Stimulated activated CD4-positive, alpha-beta T cell treated with anti-CD3 and anti-CD28 coated beads, Interleukin-2, amount 100 ng/mL, for 24 hours (primary cell): ENCODE measurements around the gene NAT14.
"Not testable (repeated sequence)": the region's sequence is repeated elsewhere in the genome, so short reads cannot be mapped to it uniquely, and the experiment has no call there.

Experiments
- DNase-seq, 2 donors: peaks; one replicate each; pipeline ENCODE4 v3.0.0-alpha.2; 2020

NAT14 gene

DNA sequence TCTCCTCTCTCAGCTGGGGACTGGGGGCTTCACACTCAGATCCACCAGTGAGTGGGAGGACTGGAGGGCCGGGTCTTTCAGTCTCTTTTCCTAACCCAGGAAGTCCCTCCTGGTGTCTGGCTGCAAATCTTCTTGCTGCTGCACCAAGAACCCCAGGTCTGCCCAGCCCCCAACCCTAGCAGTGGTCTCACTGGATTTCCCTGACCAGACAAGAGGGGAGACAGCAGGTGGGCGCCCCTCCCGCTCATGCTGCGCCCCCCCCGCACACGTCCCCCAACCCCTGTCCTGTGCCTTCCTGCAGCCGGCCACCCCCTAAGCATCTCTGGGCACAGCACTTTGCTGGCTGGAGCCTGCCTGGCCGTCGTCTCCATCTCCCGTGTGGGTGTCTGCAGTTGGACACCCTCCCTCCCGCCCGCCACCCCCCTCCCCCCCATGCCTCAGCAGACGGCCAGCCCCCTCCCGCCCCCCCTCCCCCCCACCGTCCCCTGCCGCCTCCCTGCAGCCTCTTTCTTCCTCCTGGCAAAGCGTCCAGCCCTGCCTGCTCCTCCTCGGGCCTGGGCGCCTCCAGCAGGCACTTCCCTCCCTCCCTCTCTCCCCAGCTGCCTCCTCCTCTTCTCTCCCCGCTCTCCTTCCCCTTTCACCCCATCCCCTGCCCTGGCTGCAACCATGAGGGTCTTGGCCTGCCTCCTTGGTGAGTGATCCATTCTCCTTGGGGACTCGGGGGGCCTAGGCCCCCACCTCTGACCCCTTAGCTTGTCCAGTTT, 3.1 kb downstream of the NAT14 start, which contains the start of gene SSC5D:
TSS of gene SSC5D (plus strand) at position 513 of the 764 bp plus-strand sequence. CDS start at position 667, 154 bp downstream.
- no peak for DNase-seq

- DNase-seq: no peak
Measured at GRCh38 chr19:55488986-55489710, 4.2 kb downstream of the NAT14 start.

DNA sequence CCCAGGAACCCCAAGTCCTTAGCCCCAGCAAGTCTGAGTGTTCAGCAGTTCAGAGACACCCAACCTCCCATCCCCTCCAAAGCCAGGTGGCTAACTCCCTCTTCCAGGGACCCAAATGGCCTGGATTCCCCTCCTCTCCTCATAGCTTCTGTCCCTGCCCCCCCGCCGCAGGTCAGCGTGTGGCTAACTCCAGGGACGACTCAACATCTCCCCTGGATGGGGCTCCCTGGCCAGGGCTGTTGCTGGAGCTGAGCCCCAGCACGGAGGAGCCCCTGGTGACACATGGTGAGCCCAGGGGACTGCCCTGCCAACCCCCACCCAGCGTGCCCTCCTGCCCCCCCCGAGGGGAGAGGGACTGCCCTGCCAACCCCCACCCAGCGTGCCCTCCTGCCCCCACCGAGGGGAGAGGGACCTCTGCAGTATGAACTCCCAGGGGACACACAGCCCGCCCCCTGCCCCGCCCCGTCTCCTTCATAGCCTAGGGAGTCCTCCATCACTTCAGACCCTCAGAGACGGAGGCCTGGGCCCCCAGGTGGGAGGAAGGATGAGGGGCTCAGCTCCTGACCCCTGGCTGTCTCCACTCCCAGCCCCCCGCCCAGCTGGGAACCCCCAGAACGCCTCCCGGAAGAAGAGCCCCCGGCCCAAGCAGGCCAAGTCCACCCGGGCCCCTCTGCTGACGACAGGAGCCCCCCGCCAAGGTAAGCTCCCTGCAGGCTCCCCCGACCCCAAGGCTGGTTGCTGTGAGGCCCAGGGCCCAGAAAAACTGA, 4.9 kb downstream of the NAT14 start:
- DNase-seq: no peak

DNA sequence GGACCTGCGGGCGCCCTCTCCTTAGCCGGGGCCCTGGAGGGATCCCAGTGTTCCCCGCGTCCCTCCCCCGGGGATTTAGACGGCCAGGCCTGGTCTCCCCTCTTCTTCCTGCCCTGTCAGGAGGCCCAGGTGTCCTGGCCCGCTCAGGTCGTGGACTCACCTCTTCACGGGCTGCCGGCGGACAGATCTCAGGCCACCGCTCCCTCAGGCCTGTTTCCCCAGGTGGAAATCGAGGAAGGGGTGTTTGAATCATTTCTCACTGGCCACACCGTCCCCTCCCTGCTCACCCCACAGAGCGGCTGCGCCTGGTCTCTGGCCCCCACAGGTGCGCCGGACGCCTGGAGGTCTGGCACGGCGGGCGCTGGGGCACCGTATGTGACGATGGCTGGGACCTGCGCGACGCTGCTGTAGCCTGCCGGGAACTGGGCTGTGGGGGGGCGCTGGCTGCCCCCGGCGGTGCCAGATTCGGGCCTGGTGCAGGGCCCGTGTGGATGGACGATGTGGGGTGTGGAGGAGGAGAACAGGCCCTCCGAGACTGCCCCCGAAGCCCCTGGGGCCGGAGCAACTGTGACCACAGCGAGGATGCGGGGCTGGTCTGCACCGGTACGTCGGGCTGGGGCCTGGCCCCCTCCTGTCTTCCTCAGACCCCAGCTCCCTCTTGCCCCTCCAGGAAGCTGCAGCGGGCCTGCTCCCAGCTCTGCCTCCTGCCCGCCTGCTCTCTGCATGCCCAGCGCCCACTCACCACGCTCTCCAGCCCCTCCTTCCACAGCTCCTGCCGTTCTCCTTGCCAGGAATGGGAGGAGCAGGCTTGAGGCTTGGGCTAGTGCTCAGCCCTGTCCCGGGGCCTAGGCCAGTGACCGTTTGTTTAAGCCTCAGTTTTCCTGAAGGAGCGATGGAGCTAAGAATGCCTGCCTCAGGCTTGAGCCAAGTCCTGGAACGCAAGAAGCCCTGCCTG, 5.8 kb downstream of the NAT14 start:
- DNase-seq: no peak

DNA sequence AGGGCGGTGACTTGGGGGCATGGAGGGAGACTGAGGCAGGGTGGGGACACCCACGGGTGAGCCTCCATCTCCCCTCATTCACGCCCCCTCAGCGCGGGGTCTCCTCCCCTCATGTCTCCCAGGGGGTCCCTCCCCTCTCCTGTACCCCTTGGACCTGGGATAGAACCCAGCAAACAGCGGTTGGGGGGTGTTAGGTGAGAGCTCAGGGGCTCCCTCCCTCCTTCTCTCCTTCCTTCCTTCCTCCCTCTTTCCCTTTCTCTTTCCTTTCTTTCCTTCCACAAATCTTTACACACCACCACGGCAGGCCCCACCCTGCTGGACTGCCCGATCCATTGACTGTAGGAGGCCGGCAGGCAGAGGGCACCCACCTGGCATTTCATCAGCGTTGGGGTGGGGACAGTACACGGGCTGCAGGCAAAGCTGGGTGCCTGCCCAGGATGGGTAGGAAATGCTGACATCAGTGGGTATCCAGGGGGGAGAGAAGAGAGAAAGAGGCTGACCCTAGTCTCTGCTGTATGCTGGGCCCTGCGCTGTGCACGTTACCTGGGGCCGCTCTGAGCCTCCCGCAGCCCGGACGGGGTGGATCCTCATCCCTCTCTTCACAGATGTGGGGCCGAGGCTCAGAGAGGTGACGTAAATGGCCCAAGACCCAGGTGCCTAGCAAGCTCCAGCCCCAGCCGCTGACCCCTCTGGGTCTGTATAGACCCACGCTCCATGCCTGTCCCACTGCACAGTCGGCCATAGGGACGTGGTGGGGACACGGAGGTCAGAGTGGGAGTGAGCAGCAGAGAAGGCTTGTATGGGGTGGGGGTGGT, 6.8 kb downstream of the NAT14 start:
- no peak for DNase-seq

DNA sequence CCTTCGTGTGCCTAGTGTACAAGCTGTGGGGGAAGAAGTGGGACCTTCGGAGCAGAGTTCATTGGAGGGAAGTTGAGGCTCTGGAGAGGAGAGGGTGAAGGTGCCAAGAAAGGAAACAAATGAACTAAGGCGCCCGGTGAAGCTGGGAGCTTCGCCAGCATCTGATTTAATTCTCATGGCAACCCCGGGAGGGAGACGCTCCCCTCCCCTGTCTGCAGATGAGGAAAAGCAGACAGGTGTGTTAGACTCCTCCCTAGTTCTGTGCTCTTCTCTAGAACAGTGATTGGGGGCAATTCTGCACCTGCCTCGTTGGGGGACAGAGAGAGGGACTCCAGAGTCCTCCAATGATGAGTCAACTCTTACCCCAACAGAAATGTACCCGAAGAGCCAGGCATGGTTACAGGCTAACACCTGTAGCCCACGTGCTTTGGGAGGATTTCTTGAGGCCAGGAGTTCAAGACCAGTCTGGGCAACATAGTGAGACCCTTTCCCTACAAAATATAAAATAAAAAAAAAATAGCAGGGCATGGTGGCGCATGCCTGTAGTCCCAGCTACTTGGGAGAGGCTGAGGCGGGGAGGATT, 7.5 kb downstream of the NAT14 start:
- DNase-seq: no peak

GRCh38 chr19:55493052-55493644, 8.2 kb downstream of the NAT14 start:
- DNase-seq: no peak

DNA sequence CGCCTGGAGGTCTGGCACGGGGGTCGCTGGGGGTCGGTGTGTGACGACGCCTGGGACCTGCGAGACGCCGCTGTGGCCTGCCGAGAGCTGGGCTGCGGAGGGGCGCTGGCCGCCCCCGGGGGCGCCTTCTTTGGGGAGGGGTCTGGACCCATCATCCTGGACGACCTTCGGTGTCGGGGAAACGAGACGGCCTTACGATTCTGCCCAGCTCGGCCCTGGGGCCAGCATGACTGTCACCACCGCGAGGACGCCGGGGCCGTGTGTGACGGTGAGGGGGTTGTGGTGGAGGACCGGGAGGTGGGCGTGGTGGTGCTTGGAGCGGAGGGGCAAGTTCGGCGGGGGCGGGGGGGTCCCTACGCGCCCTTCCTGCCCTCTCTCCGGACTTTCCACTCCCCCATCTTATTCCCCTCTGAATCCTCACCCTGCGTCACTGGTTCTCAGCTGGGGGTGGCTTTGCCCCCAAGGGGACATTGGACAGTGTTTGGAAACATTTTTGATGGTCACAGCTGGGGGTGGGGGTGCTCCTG, 8.7 kb downstream of the NAT14 start:
- no peak for DNase-seq

- DNase-seq: no peak
Measured at GRCh38 chr19:55494172-55494761, 9.3 kb downstream of the NAT14 start.

- no peak for DNase-seq
Measured at GRCh38 chr19:55495646-55496349, 10.8 kb downstream of the NAT14 start.

- DNase-seq: not testable (repeated sequence)
Measured at GRCh38 chr19:55496820-55497219, 11.8 kb downstream of the NAT14 start.

- no peak for DNase-seq
Measured at GRCh38 chr19:55497763-55498162, 12.8 kb downstream of the NAT14 start.

DNA sequence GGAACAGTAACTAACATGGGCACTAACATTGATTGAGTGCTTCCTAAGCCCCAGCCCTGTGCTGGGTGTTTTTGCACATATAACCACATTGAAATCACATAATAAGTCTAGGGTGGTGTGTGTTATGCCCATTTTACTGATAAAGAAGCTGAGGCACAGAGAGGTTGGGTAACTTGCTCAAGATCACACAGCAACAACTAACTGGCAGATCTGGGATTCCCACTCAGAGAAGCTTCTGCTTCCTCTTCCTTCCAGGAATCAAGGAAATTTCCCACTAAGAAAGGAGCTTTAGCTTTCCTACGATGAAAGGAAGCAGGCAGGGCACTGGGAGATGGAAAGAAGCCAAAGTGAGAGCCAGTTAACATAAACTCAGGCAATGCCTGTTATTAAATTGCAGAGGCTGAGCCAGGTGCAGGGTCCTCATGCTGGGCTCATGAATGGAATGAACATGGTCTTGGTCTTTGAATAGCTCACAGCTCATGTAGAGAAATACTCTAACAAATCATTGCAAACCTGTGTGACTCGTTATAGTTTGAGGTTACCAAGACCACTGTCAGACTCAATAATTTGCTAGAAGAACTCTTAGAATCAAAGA, 13.4 kb downstream of the NAT14 start:
- no peak for DNase-seq

GRCh38 chr19:55500368-55500952, 15.5 kb downstream of the NAT14 start:
- DNase-seq: no peak

DNA sequence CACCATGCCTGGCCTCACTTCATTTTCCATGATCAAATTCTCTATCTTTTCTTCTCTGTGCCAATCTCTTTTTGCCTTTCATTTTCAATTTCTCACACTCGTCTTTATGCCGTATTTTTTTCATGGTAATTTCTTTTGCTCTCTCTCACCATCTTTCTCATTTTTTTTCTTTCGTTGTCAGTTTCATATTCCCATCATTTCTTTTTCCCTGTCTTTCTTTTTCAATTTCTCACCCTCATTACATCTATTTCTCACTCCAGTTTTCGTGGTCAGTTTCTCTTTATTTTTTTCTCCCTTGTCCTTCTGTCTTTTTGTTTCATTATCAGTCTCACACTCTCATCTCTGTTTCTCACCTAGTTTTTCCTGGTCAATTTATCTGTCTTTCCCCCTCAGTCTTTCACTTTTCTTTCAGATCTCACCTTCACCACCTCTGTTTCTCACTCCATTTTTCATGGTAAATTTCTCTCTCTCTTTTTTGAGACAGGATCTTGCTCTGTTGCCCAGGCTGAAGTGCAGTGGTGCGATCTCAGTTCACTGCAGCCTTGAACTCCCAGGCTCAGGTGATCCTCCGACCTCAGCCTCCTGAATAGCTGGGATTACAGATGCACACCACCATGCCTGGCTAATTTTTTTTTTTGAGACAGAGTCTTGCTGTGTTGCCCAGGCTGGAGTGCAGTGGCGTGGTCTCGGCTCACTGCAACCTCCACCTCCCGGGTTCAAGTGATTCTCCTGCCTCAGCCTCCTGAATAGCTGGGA, 17.4 kb downstream of the NAT14 start:
- no peak for DNase-seq

GRCh38 chr19:55503157-55503501, 18.1 kb downstream of the NAT14 start:
- no peak for DNase-seq

GRCh38 chr19:55503502-55504251, 18.7 kb downstream of the NAT14 start:
- DNase-seq: peak; percentile 95 to 98
